Trophoblast cell (in vitro differentiated cells and primary cell): ENCODE data around the gene MFAP3L.

ENCODE experiments used
- DNase-seq, 2 donors: peaks; one replicate each; pipeline ENCODE4 v3.0.0-alpha.2; 2016
- H2AFZ ChIP-seq: 2 replicates; pipeline ENCODE4 v1.6.1; 2013; ENCODE audit warnings: low read length, moderate library complexity, mild to moderate bottlenecking; ENCODE audit not compliant: insufficient read depth, poor library complexity
- H2AK5ac ChIP-seq: 2 replicates; pipeline ENCODE4 v1.6.1; 2013; ENCODE audit warnings: mild to moderate bottlenecking, low read length
- H2BK120ac ChIP-seq: 2 replicates; pipeline ENCODE4 v1.6.1; 2013; ENCODE audit warnings: low read length, mild to moderate bottlenecking, moderate library complexity; ENCODE audit not compliant: insufficient read depth, poor library complexity
- H2BK12ac ChIP-seq: 2 replicates; pipeline ENCODE4 v1.6.1; 2013; ENCODE audit warnings: mild to moderate bottlenecking, low read length, moderate library complexity
- H2BK5ac ChIP-seq: 2 replicates; pipeline ENCODE4 v1.6.1; 2013; ENCODE audit warnings: low read length, low read depth, moderate library complexity, mild to moderate bottlenecking; ENCODE audit not compliant: poor library complexity
- H3K14ac ChIP-seq: 2 replicates; pipeline ENCODE4 v1.6.1; 2013; ENCODE audit warnings: mild to moderate bottlenecking, low read length
- H3K18ac ChIP-seq: 2 replicates; pipeline ENCODE4 v1.6.1; 2013; ENCODE audit warnings: mild to moderate bottlenecking, low read length
- H3K23ac ChIP-seq: 2 replicates; pipeline ENCODE4 v1.6.1; 2013; ENCODE audit warnings: low read length
- H3K27ac ChIP-seq: 2 replicates; pipeline ENCODE4 v1.5.1; 2013; ENCODE audit warnings: low read depth, mild to moderate bottlenecking, inconsistent platforms, low read length, moderate library complexity
- H3K27me3 ChIP-seq: 2 replicates; pipeline ENCODE4 v1.6.1; 2013; ENCODE audit warnings: inconsistent platforms, mild to moderate bottlenecking, low read length, moderate library complexity; ENCODE audit not compliant: insufficient read depth
- H3K36me3 ChIP-seq, 2 experiments: 1 replicate in 1 of 2; 2 replicates in 1 of 2; pipeline ENCODE4 v1.6.1; 2013; ENCODE audit warnings: low read length in 2 of 2, mild to moderate bottlenecking in 2 of 2, moderate library complexity in 1 of 2; ENCODE audit not compliant: insufficient read depth in 2 of 2, control insufficient read depth in 1 of 2
- H3K4ac ChIP-seq: 2 replicates; pipeline ENCODE4 v1.6.1; 2013; ENCODE audit warnings: low read depth, mild to moderate bottlenecking, low read length, moderate library complexity
- H3K4me1 ChIP-seq, 2 experiments: 1 replicate in 1 of 2; 2 replicates in 1 of 2; pipeline ENCODE4 v1.6.1; 2013; ENCODE audit warnings: low read length in 2 of 2, mild to moderate bottlenecking in 2 of 2, moderate library complexity in 1 of 2; ENCODE audit not compliant: insufficient read depth in 2 of 2, control insufficient read depth in 1 of 2
- H3K4me2 ChIP-seq: 2 replicates; pipeline ENCODE4 v1.6.1; 2013; ENCODE audit warnings: inconsistent platforms, mild to moderate bottlenecking, low read length, moderate library complexity
- H3K4me3 ChIP-seq: 2 replicates; pipeline ENCODE4 v1.5.1; 2013; ENCODE audit warnings: mild to moderate bottlenecking, low read depth, low read length, inconsistent platforms
- H3K79me1 ChIP-seq: one replicate; pipeline ENCODE4 v1.6.1; 2013; ENCODE audit warnings: low read length
- H3K79me2 ChIP-seq: 2 replicates; pipeline ENCODE4 v1.6.1; 2013; ENCODE audit warnings: low read length, mild to moderate bottlenecking; ENCODE audit not compliant: control insufficient read depth, insufficient read depth, poor library complexity
- H3K9ac ChIP-seq: 2 replicates; pipeline ENCODE4 v1.6.1; 2013; ENCODE audit warnings: mild to moderate bottlenecking, low read length
- H3K9me3 ChIP-seq: 2 replicates; pipeline ENCODE4 v1.6.1; 2013; ENCODE audit warnings: low read depth, mild to moderate bottlenecking, control low read depth, inconsistent platforms, low read length; ENCODE audit not compliant: insufficient read depth
- H4K12ac ChIP-seq: 2 replicates; pipeline ENCODE4 v1.6.1; 2013; ENCODE audit warnings: low read depth, mild to moderate bottlenecking, low read length, moderate library complexity
- H4K8ac ChIP-seq: 2 replicates; pipeline ENCODE4 v1.6.1; 2013; ENCODE audit warnings: low read depth, mild to moderate bottlenecking, low read length, moderate library complexity
- H4K91ac ChIP-seq: one replicate; pipeline ENCODE4 v1.6.1; 2013; ENCODE audit warnings: low read depth, mild to moderate bottlenecking, low read length, moderate library complexity
- WGBS: extraction: QIAGEN DNeasy Blood & Tissue Kit; methylation state at CpG from one replicate; pipeline ENCODE4 v1.1.7; 2013; ENCODE audit warnings: missing lambda C conversion rate; ENCODE audit not compliant: insufficient read length, insufficient coverage; ENCODE audit errors: extremely low coverage; 5-methylcytosine and 5-hydroxymethylcytosine counted together

MFAP3L gene

DNA sequence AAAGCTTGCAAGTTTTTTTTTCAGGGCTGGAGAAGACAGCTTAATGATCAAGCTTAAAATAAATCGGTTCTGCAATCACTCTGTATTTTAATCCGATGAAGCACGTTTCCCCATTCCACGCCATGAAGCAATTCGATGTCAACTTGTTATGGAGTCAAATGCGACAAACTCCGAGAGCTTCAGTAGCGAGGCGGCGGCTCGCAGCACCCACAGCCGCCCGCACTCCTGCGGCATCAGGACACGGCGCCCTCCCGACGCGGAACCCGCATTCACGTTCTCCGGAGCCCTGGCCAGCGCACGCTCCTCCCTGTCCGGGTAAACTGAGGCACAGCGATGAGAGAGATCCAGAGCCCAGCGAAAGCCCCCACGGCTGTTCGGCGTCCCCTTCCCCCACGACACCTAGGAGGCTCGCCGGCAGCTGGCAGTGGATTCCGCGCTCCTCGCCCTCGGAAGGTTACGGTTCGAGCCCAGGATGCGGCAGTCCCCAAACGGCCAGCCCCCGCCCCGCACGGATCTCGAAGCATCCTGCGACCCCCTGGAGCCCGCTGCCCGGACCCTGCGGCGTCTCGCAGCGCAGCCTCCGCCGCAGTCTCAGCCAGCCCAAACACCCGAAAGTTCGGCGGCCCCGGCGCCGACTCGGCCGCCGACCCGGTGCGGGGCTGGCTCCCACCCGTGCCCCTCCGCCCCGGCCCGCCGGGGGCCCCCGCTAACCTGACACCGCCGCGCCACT is 507 bp downstream of the MFAP3L start:
- Histone ChIP-seq H2BK120ac (peak overlapping the region; percentile 89), H3K9ac (peak overlapping the region; percentile 84), H2AFZ (peak overlapping the region; percentile 95), H3K36me3 (peaks cover 0 to 2% of the 10 kb centered on the region in 2 experiments), H3K79me1 (peaks cover 16% of the 10 kb centered on the region), H3K27ac (peak overlapping the region; percentile 64), H3K23ac (no peak overlapping the region), H3K18ac (peak overlapping the region; percentile 82), H3K4me1 (peaks cover 4 to 7% of the 10 kb centered on the region in 2 experiments), H2BK12ac (peak overlapping the region; percentile 75), H2AK5ac (no peak overlapping the region), H4K8ac (peak overlapping the region; percentile 76), H3K4me3 (peak overlapping the region; percentile 89), H4K91ac (peak overlapping the region; percentile 83), H4K12ac (peak overlapping the region; percentile 69), H3K79me2 (peaks cover 14% of the 10 kb centered on the region), H3K9me3 (no peaks in the 10 kb centered on the region), H3K14ac (peak overlapping the region; percentile 94), H3K4ac (peak overlapping the region; percentile 99), H3K27me3 (no peaks in the 10 kb centered on the region), H2BK5ac (peak overlapping the region; percentile 45), H3K4me2 (peak overlapping the region; percentile 98)
- no CpG with 5 or more reads among the region's 74 CpGs for WGBS
- peak; percentile 51 to 71 for DNase-seq

DNA sequence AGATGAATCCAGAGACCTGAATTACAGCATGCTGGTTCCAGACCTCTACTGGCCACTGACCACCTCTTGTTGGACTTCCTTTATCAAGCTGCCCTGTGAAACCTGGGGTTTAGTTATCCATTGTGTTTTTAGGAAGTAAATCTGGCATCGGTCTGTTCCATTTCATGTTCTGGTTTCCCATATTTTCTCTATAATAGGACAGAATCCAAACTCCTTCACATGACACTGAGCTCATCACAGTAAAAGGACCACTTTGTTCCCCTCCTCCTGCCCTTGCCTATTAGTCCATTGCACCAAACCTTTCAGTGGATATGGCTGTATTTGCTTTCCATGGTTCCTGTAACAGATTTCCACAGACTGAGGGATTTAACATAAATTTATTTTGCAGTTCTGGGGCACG is 4.0 kb downstream of the MFAP3L start:
- WGBS: no CpG with 5 or more reads among the region's 2 CpGs
- no peak overlapping the region for H2BK12ac ChIP-seq
- H2AFZ ChIP-seq: no peak overlapping the region
- H3K18ac ChIP-seq: no peak overlapping the region
- no peak overlapping the region for H3K23ac ChIP-seq
- H3K9ac ChIP-seq: no peak overlapping the region
- H2BK5ac ChIP-seq: no peak overlapping the region
- DNase-seq: no peak
- H3K4me2 ChIP-seq: no peak overlapping the region
- H3K14ac ChIP-seq: no peak overlapping the region
- peaks cover 0 to 2% of the 10 kb centered on the region in 2 experiments for H3K36me3 ChIP-seq
- H3K4me1 ChIP-seq: peaks cover 0 to 3% of the 10 kb centered on the region in 2 experiments
- no peaks in the 10 kb centered on the region for H3K9me3 ChIP-seq
- peaks cover 13% of the 10 kb centered on the region for H3K79me1 ChIP-seq
- no peak overlapping the region for H4K8ac ChIP-seq
- H2BK120ac ChIP-seq: no peak overlapping the region
- peak overlapping the region; percentile 15 for H3K4ac ChIP-seq
- no peaks in the 10 kb centered on the region for H3K27me3 ChIP-seq
- peaks cover 11% of the 10 kb centered on the region for H3K79me2 ChIP-seq
- no peak overlapping the region for H4K12ac ChIP-seq
- H3K27ac ChIP-seq: no peak overlapping the region
- no peak overlapping the region for H2AK5ac ChIP-seq
- H3K4me3 ChIP-seq: no peak overlapping the region
- no peak overlapping the region for H4K91ac ChIP-seq

DNA sequence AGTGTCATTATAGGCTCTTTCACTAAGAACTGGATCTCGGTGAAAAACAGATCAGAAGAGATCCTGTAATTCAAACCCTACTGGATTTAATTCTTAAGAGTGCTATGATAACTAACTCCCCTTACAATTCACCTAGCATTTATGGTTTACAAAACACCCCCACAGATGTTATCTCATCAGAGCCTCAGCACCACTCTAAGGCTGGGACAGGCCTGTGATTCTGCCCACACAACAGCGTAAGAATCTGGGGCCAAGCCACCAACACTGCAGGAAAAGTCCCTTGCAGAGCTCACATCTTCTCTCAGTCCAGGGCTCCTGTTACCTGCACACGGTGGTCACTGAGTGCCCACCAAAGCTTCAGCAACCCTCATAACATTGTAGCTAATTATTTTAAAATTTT is 8.9 kb downstream of the MFAP3L start:
- Histone ChIP-seq H4K8ac (no peak overlapping the region), H2BK120ac (no peak overlapping the region), H3K4me2 (no peak overlapping the region), H2BK5ac (no peak overlapping the region), H3K9ac (no peak overlapping the region), H3K4me1 (no peaks in the 10 kb centered on the region), H3K4me3 (no peak overlapping the region), H3K4ac (no peak overlapping the region), H4K12ac (no peak overlapping the region), H3K79me1 (no peaks in the 10 kb centered on the region), H3K14ac (no peak overlapping the region), H2BK12ac (no peak overlapping the region), H3K9me3 (no peaks in the 10 kb centered on the region), H3K27me3 (no peaks in the 10 kb centered on the region), H4K91ac (no peak overlapping the region), H3K79me2 (peaks cover 2% of the 10 kb centered on the region), H2AFZ (no peak overlapping the region), H2AK5ac (no peak overlapping the region), H3K36me3 (peaks cover 0 to 1% of the 10 kb centered on the region in 2 experiments), H3K18ac (no peak overlapping the region), H3K23ac (no peak overlapping the region), H3K27ac (no peak overlapping the region)
- DNase-seq: no peak
- WGBS: no CpG with 5 or more reads among the region's 3 CpGs

DNA sequence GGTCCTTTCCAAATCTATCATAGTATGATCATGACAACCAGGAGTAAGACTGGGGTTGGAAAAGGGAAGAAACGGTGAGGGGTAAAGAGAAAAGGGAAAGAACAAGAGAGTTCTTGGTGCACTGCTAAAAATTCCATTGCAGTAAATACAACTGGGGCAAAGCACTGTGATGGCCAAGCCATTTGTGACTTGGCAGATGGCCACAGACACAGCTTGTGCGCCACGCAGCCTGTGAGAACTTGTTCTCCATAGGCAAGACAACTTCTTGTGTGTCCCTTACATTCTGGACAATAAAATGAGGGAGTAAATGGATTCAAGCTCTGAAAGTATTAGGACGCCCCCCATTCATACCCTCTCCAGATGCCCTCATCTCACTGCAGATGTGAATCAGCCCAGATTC is 10.9 kb downstream of the MFAP3L start:
- Histone ChIP-seq H3K18ac (no peak overlapping the region), H4K12ac (no peak overlapping the region), H3K27me3 (no peaks in the 10 kb centered on the region), H3K9me3 (no peaks in the 10 kb centered on the region), H3K27ac (no peak overlapping the region), H3K23ac (no peak overlapping the region), H2BK12ac (no peak overlapping the region), H4K8ac (no peak overlapping the region), H3K4me1 (no peaks in the 10 kb centered on the region), H3K4me2 (no peak overlapping the region), H3K14ac (no peak overlapping the region), H4K91ac (no peak overlapping the region), H2AFZ (no peak overlapping the region), H3K79me2 (peaks cover 2% of the 10 kb centered on the region), H3K4me3 (no peak overlapping the region), H3K9ac (no peak overlapping the region), H3K79me1 (no peaks in the 10 kb centered on the region), H2BK5ac (no peak overlapping the region), H2BK120ac (no peak overlapping the region), H3K4ac (peak overlapping the region; percentile 47), H2AK5ac (no peak overlapping the region), H3K36me3 (peaks cover 0 to 2% of the 10 kb centered on the region in 2 experiments)
- DNase-seq: no peak
- WGBS: no CpG with 5 or more reads among the region's 4 CpGs
